ENCODE measurements around the gene NPIPB8.
"Not testable (repeated sequence)": the region's sequence is repeated elsewhere in the genome, so short reads cannot be mapped to it uniquely, and the experiment has no call there.

GRCh38 chr16:28699792-28700191 lies 61.9 kb downstream of the NPIPB8 start:
- TF ChIP-seq EZH2 (optimal IDR thresholded peaks at IDR 0.05; ENCODE audit: low read depth, low read length); CTCF (IDR thresholded peaks at IDR 0.05; ENCODE audit: low read length); EZH2phosphoT487 (IDR thresholded peaks at IDR 0.05; ENCODE audit: low read length): not testable (repeated sequence)

Measured in MM.1S (cell line).